ENCODE measurements around the gene PPP2R2C.

Gene PPP2R2C

GRCh38 chr4:6340446-6341015 is 131.9 kb downstream of the PPP2R2C start:
- no peak for DNase-seq (ENCODE audit: low read depth)
- no peak overlapping the region for H3K4me3 ChIP-seq (ENCODE audit: low read depth, low read length)
- TF ChIP-seq, protein P1, sequence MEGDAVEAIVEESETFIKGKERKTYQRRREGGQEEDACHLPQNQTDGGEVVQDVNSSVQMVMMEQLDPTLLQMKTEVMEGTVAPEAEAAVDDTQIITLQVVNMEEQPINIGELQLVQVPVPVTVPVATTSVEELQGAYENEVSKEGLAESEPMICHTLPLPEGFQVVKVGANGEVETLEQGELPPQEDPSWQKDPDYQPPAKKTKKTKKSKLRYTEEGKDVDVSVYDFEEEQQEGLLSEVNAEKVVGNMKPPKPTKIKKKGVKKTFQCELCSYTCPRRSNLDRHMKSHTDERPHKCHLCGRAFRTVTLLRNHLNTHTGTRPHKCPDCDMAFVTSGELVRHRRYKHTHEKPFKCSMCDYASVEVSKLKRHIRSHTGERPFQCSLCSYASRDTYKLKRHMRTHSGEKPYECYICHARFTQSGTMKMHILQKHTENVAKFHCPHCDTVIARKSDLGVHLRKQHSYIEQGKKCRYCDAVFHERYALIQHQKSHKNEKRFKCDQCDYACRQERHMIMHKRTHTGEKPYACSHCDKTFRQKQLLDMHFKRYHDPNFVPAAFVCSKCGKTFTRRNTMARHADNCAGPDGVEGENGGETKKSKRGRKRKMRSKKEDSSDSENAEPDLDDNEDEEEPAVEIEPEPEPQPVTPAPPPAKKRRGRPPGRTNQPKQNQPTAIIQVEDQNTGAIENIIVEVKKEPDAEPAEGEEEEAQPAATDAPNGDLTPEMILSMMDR (IDR thresholded peaks at IDR 0.05; ENCODE audit: control insufficient read depth, extremely low read depth, insufficient read depth), result no peak

- TF ChIP-seq, protein P1 (IDR thresholded peaks at IDR 0.05; ENCODE audit: control insufficient read depth, extremely low read depth, insufficient read depth), result no peak
Observed at GRCh38 chr4:6339818-6340445, 132.5 kb downstream of the PPP2R2C start.

GRCh38 chr4:6338951-6339817 is 133.2 kb downstream of the PPP2R2C start:
- no peak overlapping the region for H3K4me3 ChIP-seq (ENCODE audit: low read depth, low read length)
- TF ChIP-seq, protein P1 (IDR thresholded peaks at IDR 0.05; ENCODE audit: control insufficient read depth, extremely low read depth, insufficient read depth), result no peak
- DNase-seq (ENCODE audit: low read depth), result no peak

More at GRCh38 chr4:6339818-6340445, 132.5 kb downstream of the PPP2R2C start:
- no peak overlapping the region for H3K4me3 ChIP-seq (ENCODE audit: low read depth, low read length)
- DNase-seq (ENCODE audit: low read depth), result no peak

DNA sequence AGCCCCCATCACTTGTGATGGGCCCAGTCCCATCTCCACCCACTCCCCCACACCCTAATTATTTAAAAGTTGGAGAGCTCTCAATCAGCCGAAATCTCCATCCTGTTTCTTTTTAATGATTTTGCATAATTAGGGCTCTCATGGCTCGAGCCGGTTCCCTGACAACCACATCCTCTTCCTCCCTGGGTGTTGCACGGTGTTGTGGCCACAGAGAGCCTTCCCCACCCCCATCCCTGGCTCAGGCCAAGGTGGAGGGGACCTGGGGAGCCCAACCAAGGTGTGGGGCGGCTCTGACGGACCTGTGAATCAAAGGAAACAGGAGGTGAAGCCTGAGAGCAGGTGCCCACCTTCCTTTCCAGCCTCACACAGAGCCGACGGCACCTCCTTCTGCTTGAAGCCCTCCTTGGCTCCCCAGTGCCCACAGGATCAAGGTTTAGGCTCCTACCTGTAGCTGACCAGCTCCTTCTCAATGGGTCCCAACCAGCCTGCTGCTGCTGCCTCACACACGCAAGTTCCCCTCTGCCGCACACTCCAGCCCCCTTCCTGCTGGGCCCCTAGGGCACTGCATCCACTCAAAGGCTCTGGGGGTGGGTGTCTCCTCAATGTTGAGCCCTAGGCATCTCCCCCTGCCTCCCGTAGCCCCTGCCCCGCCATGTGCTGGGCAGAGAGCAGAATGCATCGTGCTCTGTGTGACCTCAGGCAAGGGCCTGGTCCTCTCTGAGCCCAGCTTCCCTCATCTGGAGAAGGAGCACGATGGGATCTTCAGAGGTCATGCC is 134.1 kb downstream of the PPP2R2C start:
- TF ChIP-seq, protein P1 (IDR thresholded peaks at IDR 0.05; ENCODE audit: control insufficient read depth, extremely low read depth, insufficient read depth), result no peak
- DNase-seq (ENCODE audit: low read depth), result no peak
- H3K4me3 ChIP-seq (ENCODE audit: low read depth, low read length), result no peak overlapping the region

DNA sequence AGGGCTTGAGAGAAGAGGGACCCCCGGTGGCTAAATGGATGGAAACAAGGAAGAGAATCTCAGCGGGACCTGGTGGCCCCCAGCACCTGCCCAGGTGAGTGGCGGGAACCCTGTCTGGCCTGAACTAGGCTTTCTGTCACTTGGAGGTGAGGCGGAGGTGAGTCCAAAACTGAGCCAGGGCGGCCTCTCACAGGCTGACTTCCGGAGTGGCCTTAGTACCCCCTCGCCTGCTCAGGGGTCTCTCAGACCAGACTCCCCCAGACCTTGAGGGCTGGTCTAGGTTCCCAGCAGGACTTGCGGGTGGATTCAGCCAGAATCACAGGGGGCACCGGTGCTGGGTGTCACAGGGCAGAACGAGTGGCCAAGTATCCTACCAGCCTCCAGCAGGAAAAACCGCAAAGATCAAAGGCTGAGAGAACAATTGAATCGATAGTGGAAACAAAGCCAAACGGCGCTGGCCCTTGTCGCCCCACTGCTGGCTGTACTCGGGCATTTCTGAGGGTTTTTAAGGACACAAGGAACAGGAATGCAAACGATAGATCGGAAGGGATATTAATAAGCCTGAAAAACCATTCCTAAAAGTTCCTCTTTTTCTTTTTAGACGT is 135.0 kb downstream of the PPP2R2C start:
- DNase-seq (ENCODE audit: low read depth), result no peak
- TF ChIP-seq, protein P1 (IDR thresholded peaks at IDR 0.05; ENCODE audit: control insufficient read depth, extremely low read depth, insufficient read depth), result no peak
- H3K4me3 ChIP-seq (ENCODE audit: low read depth, low read length), result no peak overlapping the region

- no peak for DNase-seq (ENCODE audit: low read depth)
- no peak overlapping the region for H3K4me3 ChIP-seq (ENCODE audit: low read depth, low read length)
- TF ChIP-seq, protein P1 (IDR thresholded peaks at IDR 0.05; ENCODE audit: control insufficient read depth, extremely low read depth, insufficient read depth), result no peak
Observed at GRCh38 chr4:6336166-6336565, 136.2 kb downstream of the PPP2R2C start.
